Omental fat pad (tissue), 4 donors: Measurements from ENCODE around the gene MCEMP1. TPM values are rescaled to one million over a fixed set of nuclear protein-coding genes. Genes with fewer than 3 reads are reported as not detected.

Experiments
- ATAC-seq: fragments of 150-250 bp; one replicate; pipeline ENCODE4 v1.9.1; 2016; ENCODE audit warnings: mild to moderate bottlenecking, moderate library complexity; ENCODE audit not compliant: low FRiP score
- DNase-seq: peaks from one replicate; pipeline ENCODE4 v3.0.0-alpha.2; 2019; ENCODE audit warnings: low spot score
- CTCF ChIP-seq, 3 donors: fragments of 450-650 bp; IDR thresholded peaks; one replicate each; pipeline ENCODE4 v1.5.1; 2016 to 2017; ENCODE audit warnings: antibody characterized with exemption in 3 of 3, mild to moderate bottlenecking in 3 of 3, moderate library complexity in 2 of 3
- total RNA-seq, 4 donors: library from RNA; depleted of rRNA; stranded (reverse); fragments of >200 nt; gene quantifications; one replicate each; pipeline ENCODE4 v1.1.0, GENCODE V29; 2016

The MCEMP1 gene
- total RNA-seq, 4 donors from 2014 or later, result 2.2 to 6.5 (median 3.4) TPM

- ATAC-seq (no peak), DNase-seq (no peak)
- no peak for TF ChIP-seq CTCF (IDR thresholded peaks at IDR 0.05)
Measured at GRCh38 chr19:7705387-7706187, 28.7 kb downstream of the MCEMP1 start.

GRCh38 chr19:7706188-7706954 lies 29.5 kb downstream of the MCEMP1 start:
- ATAC-seq (no peak), DNase-seq (no peak)
- no peak for TF ChIP-seq CTCF (IDR thresholded peaks at IDR 0.05)

GRCh38 chr19:7706955-7707456 lies 30.1 kb downstream of the MCEMP1 start:
- TF ChIP-seq CTCF (IDR thresholded peaks at IDR 0.05), result no peak
- ATAC-seq, result no peak

GRCh38 chr19:7709932-7710460 lies 33.1 kb downstream of the MCEMP1 start:
- TF ChIP-seq CTCF (IDR thresholded peaks at IDR 0.05), result no peak
- ATAC-seq (no peak), DNase-seq (no peak)

More at GRCh38 chr19:7706955-7707456, 30.1 kb downstream of the MCEMP1 start:
- no peak for DNase-seq

GRCh38 chr19:7710616-7711015 lies 33.7 kb downstream of the MCEMP1 start:
- DNase-seq, result no peak
- no peak for ATAC-seq
- TF ChIP-seq CTCF (IDR thresholded peaks at IDR 0.05), result no peak

GRCh38 chr19:7715671-7716070 lies 38.8 kb downstream of the MCEMP1 start:
- no peak for ATAC-seq
- TF ChIP-seq CTCF (IDR thresholded peaks at IDR 0.05), result no peak
- DNase-seq, result no peak
